GM19328 (cell line): ENCODE measurements around the gene CCNJL.

ENCODE experiments used
- ATAC-seq: cut with Tn5 transposase; IDR thresholded peaks from one replicate; pipeline ENCODE4 v1.9.1; 2021; ENCODE audit warnings: mild to moderate bottlenecking, moderate library complexity; ENCODE audit not compliant: unreplicated experiment

The CCNJL gene

GRCh38 chr5:160293901-160294561 lies 18.3 kb downstream of the CCNJL start:
- no peak for ATAC-seq

GRCh38 chr5:160293386-160293785 lies 19.0 kb downstream of the CCNJL start:
- ATAC-seq: no peak

DNA sequence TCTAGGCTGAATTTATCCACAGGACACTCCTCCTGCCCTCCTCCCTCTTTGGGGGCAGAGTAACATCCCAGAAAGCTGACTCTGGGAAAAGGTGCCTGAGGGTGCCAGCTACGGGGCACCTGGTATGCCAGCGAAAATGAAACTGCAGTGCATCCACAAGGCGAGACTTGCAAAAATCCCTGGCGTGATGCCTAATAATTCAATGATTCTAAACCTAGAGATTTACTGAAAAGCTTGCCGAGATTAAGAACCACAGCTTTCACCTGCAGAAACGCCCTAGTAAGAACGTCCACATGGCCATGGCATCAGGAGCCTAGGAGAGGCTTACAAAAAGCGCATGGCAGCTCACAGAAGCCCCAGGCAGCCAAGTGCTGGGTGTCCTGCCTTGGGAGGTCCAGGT lies 20.9 kb downstream of the CCNJL start:
- no peak for ATAC-seq

DNA sequence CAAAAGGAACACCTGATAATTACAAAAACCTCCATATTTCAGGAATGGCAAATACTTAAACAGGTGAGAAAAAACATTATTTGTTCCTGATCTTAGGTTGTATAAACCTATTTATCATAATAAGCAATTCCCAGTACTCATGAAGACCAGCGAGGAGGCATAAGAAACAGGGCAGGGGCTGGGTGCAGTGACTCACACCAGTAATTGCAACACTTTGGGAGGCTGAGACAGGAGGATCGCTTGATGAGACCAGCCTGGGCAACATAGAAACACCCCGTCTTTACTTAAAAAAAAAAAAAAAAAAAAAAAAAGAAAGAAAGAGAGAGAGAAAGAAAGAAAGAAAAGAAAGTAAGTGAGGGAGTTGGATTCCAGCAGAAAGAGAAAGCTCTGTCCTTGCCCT lies 21.6 kb downstream of the CCNJL start:
- no peak for ATAC-seq

GRCh38 chr5:160289721-160290120 lies 22.6 kb downstream of the CCNJL start:
- no peak for ATAC-seq

DNA sequence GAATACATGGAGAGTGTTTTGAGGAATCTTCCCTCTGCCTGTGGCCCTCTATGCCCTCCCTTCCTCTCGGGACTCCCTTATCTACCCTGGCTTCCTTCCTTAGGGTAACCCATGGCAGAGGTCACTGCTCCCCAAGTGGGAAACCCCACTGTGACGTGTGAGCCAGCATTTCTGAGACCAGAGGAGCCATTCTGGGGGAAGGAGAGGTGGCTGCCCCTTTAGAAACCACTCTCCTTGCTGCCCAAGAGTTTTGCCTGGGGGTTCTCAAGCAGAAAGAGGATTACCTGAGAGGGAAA lies 23.1 kb downstream of the CCNJL start:
- no peak for ATAC-seq

DNA sequence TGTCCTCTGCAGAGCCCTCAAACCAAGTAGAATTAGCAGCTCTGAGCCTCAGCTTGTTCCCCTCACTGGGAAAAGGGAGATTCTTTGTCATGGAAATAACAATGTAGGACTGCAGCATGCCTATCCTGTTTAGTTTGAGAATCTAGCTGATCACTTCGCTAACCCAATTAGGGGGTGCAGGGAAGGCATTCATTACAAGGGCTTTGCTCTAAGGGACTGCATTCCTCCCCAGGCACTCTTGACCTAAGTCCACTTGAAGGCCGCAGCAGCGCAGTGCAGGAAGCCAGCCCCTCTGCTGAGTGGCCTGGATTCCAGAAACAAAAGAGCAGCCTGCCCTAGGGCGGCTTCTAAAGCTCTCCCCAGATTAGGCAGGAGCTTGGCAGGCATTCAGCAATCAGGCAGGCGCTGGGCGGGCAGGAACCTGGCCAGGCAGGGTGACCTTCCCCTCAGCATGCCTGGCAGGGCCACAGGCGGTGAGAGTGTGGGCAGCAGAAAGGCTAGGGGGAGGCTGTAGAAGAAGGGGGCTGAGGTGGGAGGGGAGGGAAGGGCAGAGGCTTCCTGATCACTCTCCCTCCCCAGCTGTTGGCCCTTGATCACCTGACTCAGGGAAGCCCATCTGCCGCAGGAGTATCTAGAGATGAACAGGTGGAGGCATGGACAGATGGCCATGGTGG lies 24.8 kb downstream of the CCNJL start:
- no peak for ATAC-seq

DNA sequence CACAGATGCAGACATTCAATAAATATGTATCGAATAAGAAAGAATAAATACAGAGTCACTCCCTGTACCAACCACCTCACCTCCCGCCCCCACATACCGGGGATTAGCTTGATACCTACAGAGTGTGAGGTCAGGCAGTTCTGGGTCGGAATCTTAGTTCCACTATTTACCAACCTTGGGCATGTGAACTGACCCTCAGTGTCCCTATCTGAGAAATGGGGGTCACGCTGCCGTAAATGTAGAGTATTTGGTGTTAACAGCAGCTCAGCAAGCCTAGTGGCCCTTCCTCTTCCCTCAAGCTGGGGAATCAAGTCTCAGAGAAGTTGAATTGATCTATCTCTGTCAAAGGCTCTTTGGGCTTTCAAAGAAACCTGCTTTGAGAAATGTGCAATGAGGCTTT lies 25.4 kb downstream of the CCNJL start:
- no peak for ATAC-seq

DNA sequence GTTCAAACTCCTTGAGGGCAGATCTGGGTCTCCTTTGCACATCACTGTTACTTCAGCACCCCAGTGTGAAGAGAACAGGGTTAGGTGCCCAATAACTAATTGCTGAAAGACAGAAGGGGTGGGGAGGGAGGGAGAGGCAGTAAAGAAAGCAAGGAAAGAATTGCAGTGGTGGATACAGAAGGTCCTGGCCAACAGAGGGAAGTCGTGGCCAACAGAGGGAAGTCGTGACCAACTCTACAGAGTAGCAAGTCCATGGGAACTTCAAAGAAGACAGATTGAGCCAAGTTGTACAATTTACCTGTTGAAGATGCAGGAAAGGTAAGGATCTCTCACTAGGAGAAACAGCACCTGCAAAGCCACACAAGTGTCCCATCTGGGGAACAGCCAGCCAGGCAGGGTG lies 27.0 kb downstream of the CCNJL start:
- no peak for ATAC-seq

- ATAC-seq: no peak
Observed at GRCh38 chr5:160284291-160284873, 28.0 kb downstream of the CCNJL start.

GRCh38 chr5:160281275-160281674 lies 31.1 kb downstream of the CCNJL start:
- ATAC-seq: no peak

DNA sequence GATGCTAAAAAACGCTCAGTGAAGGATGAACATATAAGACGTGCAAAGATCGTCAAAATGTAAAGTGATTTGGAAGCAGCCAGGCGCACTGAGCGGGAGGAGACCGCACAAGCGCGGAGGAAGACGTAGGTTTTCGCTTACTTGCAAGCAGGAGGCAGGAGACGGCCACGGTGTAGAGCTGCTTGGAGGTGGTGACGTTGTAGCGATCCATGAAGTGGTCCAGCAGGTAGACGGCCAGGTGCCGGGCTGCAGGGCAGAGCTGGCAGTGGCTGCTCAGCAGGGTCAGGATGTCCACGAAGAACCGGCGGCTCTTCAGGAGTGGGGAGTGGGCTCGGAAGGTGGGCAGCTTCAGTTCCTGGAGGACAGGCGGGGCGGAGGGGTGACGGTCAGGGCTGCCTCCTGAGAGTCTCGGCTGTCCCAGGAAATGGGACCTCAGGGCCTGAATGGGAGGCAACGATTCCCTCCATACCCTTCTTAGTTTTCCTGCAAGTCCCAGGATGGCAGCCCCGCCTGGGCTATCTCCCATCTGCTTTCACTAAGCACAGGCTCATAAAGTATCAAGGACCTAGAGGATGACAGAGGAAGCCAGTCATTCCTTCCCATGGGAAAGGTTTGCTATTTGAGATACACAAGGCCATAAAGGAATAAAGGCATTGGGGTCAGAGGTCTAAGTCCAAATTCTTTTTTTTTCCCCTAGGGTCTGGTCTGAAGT lies 31.8 kb downstream of the CCNJL start:
- ATAC-seq: no peak

GRCh38 chr5:160278343-160278742 lies 34.0 kb downstream of the CCNJL start:
- no peak for ATAC-seq

DNA sequence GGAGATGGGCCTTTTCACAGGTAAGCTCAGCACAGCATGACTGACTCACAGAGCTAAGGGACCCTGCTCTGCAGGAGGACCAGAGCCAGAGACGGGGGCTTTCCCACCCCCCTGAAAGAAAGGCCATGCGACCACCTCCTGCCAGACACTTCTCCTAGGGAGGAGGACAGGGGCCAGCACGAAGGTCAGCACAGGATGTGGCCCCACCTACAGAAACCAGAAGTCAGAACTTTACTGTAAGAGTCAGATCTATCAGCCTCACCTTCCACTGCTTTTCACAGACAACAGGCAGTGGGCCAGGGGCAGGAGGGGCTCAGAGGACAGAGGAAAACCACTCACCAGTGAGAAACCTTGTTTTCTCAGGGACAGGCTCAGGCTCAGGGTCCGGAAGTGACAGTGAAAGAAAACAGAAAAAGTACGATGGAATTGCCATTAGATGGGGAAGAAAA lies 37.9 kb downstream of the CCNJL start:
- ATAC-seq: no peak

GRCh38 chr5:160272889-160273288 lies 39.5 kb downstream of the CCNJL start:
- ATAC-seq: no peak

GRCh38 chr5:160272264-160272663 lies 40.1 kb downstream of the CCNJL start:
- no peak for ATAC-seq

DNA sequence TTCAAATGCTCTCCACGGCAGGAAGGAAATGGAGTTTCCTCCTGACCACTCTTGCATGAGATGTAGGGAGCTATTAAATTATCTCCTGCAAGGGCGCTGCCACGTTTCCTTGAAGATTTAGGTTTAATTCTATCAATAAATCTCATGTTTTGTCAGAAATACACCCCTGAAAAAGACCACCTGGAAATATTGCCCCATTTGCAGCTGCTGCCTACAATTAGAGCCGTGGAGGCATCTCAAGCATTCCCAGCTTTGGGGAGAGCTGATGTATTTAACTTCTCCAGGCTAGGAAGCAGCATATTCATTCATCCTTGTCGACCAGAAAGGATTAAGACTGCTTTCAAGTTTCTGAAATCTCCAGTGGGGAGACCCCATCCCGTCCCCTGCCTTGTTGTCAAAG lies 40.5 kb downstream of the CCNJL start:
- ATAC-seq: no peak

GRCh38 chr5:160271396-160271795 lies 41.0 kb downstream of the CCNJL start:
- no peak for ATAC-seq

GRCh38 chr5:160270704-160271103 lies 41.7 kb downstream of the CCNJL start:
- no peak for ATAC-seq

- ATAC-seq: no peak
Observed at GRCh38 chr5:160269017-160269416, 43.3 kb downstream of the CCNJL start.

DNA sequence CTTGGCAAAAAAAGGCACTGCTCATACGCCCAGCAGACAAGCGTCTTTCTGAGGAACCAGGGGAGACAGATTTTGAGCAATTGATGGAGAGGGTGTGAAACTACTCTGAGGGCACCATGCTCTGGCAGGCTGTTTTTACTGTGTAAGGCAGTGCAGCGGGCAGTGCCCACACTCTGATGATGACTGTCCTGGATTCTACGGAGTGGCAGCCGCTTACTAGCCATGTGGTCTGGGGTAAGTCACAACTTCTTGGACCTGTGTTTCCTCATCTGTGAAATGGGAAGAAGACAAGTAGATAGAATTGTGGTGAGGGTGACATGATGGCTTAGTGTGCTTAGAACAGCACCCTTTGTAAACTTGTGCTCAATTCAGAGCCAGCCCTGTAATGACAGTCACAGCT lies 44.2 kb downstream of the CCNJL start:
- no peak for ATAC-seq

DNA sequence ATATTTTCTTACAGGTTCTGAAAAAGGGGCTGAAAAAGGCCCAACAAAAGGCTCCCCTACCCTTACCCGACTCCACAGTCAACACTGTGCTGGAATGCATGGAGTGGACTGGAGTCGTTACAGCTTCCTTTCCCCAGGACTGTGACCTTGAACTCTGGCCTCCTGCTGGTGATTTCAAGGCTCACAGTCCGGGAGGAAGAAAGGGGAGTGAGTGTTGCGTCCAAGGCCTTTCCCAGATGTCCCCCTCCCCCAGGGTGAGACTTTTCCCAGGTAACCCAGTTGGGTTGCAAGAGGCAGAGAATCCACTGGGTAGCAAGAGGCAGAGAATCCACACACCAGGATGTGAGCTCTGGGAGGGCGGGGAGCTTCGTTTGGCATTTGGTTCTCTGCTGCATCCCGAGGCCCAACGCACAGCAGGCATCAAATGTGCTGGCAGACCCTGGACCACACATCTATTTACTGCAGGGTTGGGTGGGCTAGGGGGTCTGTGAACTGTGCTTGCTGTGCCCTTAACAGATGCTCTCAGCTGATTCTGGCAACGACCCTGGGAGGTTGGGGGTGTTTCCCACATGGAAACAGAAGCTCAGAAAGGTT lies 45.5 kb downstream of the CCNJL start:
- no peak for ATAC-seq
